HFFc6 (cell line): ENCODE data around the gene JAZF1. TPM values are rescaled to one million over a fixed set of nuclear protein-coding genes. Genes with fewer than 3 reads are reported as not detected.

Experiments used
- DNase-seq: peaks from one replicate; pipeline ENCODE4 v3.0.0-alpha.2; 2018
- H3K27ac Mint-ChIP-seq: 2 replicates; pipeline ENCODE4 v1.8.0; 2020; ENCODE audit warnings: mild to moderate bottlenecking, mixed read lengths
- H3K27me3 Mint-ChIP-seq: 2 replicates; pipeline ENCODE4 v1.8.0; 2021; ENCODE audit warnings: mild to moderate bottlenecking, moderate library complexity, mixed read lengths; ENCODE audit not compliant: insufficient read depth
- H3K36me3 Mint-ChIP-seq: 2 replicates; pipeline ENCODE4 v1.8.0; 2021; ENCODE audit warnings: low read depth, mixed read lengths
- H3K4me1 Mint-ChIP-seq: 2 replicates; pipeline ENCODE4 v1.8.0; 2020; ENCODE audit warnings: low read depth, mixed read lengths
- H3K4me3 Mint-ChIP-seq: 2 replicates; pipeline ENCODE4 v1.8.0; 2020; ENCODE audit warnings: mild to moderate bottlenecking, moderate library complexity, mixed read lengths
- H3K9me3 Mint-ChIP-seq: 2 replicates; pipeline ENCODE4 v1.8.0; 2020; ENCODE audit warnings: mild to moderate bottlenecking, mixed read lengths
- total RNA-seq, 6 experiments: library from RNA; stranded (reverse); fragmentation: NEBNext Ultra II Directional; extraction: Animal tissue kit (Norgen Biotek cat#: 25700); gene quantifications; 2 replicates in 1 of 6; 3 replicates in 5 of 6; pipeline ENCODE4 v1.2.3, GENCODE V29; 2021
- TF ChIP-seq, protein P1 (sequence below): fragments of 200-600 bp; sonication (generic); IDR thresholded peaks from 2 replicates; pipeline ENCODE4 v1.5.0; 2021; ENCODE audit warnings: antibody characterized with exemption, mild to moderate bottlenecking

Gene JAZF1
- total RNA-seq, 6 experiments from 2014 or later: 17.5 to 26.3 (median 21.4) TPM

DNA sequence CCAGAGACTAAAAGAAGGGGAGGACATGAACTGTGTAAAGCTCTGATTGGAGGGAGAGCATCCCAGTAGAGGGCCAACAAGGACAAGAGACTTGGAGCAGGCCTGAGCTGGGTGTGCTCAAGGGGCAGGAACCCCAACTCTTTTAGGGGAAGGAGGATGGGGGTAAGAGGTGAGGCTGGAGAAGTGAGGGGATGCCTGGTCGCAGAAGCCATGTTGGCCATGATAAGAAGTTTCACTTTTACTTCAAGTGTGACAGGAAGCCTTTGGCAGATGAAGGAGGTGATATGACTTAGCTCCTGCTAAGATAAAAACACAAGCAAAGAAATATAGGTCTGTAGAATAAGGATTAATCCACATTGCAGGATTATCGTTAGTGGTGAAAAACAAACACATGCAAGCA, 208.3 kb downstream of the JAZF1 start:
- peaks cover 2% of the 10 kb centered on the region; the same call in 1 of the 2 replicates for H3K27me3 Mint-ChIP-seq
- no peak for DNase-seq
- no peaks in the 10 kb centered on the region for H3K9me3 Mint-ChIP-seq
- H3K36me3 Mint-ChIP-seq: peaks cover 31% of the 10 kb centered on the region
- no peak overlapping the region for H3K27ac Mint-ChIP-seq
- H3K4me1 Mint-ChIP-seq: peaks cover 22% of the 10 kb centered on the region
- no peak overlapping the region for H3K4me3 Mint-ChIP-seq
- TF ChIP-seq, protein P1, sequence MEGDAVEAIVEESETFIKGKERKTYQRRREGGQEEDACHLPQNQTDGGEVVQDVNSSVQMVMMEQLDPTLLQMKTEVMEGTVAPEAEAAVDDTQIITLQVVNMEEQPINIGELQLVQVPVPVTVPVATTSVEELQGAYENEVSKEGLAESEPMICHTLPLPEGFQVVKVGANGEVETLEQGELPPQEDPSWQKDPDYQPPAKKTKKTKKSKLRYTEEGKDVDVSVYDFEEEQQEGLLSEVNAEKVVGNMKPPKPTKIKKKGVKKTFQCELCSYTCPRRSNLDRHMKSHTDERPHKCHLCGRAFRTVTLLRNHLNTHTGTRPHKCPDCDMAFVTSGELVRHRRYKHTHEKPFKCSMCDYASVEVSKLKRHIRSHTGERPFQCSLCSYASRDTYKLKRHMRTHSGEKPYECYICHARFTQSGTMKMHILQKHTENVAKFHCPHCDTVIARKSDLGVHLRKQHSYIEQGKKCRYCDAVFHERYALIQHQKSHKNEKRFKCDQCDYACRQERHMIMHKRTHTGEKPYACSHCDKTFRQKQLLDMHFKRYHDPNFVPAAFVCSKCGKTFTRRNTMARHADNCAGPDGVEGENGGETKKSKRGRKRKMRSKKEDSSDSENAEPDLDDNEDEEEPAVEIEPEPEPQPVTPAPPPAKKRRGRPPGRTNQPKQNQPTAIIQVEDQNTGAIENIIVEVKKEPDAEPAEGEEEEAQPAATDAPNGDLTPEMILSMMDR: no peak

DNA sequence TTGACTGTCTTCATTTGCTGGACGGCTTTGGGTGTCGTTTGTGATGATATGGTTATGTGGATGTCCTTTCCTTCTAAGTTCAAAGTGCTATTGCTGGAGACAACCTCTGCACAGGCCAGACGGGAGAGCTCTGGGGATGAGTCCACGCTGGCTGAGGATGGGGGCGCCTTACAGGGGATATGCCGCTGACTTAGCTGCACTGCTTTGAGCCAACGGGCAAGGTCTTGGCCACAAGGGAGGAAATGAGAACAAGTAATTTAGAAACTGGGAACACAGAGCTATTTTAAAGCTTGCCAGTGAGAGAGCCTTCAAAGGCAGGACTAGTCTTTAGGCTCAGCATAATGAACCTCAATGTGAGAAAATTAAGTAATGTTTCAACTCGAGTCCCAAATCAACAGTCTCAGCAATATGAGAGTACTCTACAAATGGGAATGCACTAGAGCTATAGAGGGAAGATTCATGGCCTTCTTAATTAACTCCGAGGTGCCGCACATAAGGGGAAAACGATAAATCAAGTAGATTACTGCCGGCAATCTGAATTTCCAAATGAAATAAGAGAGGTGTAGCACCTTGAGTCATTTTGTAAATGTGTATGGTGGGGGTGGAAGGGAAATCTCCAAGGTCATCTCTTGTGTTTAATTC, 209.3 kb downstream of the JAZF1 start:
- H3K36me3 Mint-ChIP-seq: peaks cover 31% of the 10 kb centered on the region
- TF ChIP-seq, protein P1: no peak
- no peaks in the 10 kb centered on the region for H3K9me3 Mint-ChIP-seq

DNA sequence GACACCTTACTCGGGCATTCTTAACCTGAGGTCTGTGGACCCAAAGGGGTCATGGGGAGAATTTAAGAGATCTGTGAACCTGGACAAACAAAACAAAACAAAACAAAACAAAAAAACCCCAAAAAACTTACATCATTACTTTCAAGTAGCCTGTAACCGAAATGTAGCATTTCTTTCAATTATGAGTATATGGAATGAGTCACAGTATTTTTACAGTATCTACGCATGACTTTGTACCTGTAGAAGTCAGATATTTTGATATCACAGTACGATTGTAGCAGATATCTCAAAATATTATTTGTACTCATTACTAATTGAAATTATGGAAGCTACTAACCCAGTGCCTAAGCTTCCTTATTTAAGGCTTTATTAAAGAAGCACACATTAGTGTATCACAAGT, 210.2 kb downstream of the JAZF1 start:
- no peak for DNase-seq

More for the DNA sequence above, 209.3 kb downstream of the JAZF1 start:
- peaks cover 16% of the 10 kb centered on the region for H3K4me1 Mint-ChIP-seq
- no peak for DNase-seq
- no peak overlapping the region for H3K4me3 Mint-ChIP-seq
- H3K27ac Mint-ChIP-seq: no peak overlapping the region
- H3K27me3 Mint-ChIP-seq: peaks cover 2% of the 10 kb centered on the region; the same call in 1 of the 2 replicates

DNA sequence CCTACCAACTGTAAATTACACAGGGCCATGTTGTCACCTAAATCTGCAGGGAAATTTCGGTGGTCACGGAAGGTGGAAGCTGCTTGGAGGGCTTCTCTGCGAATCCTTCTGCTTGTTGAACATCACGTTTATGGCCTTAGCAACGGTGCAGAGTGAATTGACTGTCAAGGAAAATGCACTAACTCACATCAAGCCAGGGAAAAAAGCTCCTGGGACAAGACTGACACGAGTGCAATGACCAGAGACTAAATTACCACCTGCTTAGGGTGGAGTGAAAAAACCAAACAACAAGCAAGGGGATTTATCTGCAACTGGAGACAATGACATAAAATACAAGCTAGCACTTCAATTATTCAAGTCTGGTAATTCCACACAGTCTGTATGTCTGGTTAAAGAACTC, 211.2 kb downstream of the JAZF1 start:
- H3K27ac Mint-ChIP-seq: no peak overlapping the region
- no peak overlapping the region for H3K4me3 Mint-ChIP-seq
- no peaks in the 10 kb centered on the region for H3K9me3 Mint-ChIP-seq
- peaks cover 22% of the 10 kb centered on the region for H3K4me1 Mint-ChIP-seq
- TF ChIP-seq, protein P1: no peak
- H3K36me3 Mint-ChIP-seq: peaks cover 29% of the 10 kb centered on the region
- DNase-seq: no peak
- peaks cover 2% of the 10 kb centered on the region; the same call in 1 of the 2 replicates for H3K27me3 Mint-ChIP-seq

More for the DNA sequence above, 210.2 kb downstream of the JAZF1 start:
- TF ChIP-seq, protein P1: no peak
- Mint-ChIP-seq H3K9me3 (no peaks in the 10 kb centered on the region), H3K27me3 (peaks cover 2% of the 10 kb centered on the region; the same call in 1 of the 2 replicates), H3K27ac (no peak overlapping the region), H3K36me3 (peaks cover 31% of the 10 kb centered on the region), H3K4me1 (peaks cover 25% of the 10 kb centered on the region), H3K4me3 (no peak overlapping the region)

DNA sequence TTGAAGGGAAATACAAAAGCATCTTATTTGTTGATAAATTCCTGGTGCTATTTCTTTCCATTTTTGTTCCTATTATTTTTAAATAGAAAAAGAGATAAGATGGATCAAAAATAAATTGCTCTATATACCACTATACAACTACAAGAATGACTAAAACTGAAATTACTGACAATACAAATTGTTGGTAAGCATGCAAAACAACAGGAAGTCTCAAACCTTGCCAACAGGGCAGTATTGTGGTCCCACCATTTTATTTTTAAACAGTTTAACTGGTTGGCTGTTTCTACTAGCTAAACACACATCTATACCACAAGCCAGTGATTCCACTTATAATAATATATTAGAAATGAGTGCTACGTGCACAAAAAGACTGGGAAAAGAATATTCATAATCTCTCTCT, 213.0 kb downstream of the JAZF1 start:
- DNase-seq: no peak
- Mint-ChIP-seq H3K4me1 (peaks cover 16% of the 10 kb centered on the region), H3K4me3 (no peak overlapping the region), H3K27ac (no peak overlapping the region), H3K9me3 (no peaks in the 10 kb centered on the region), H3K27me3 (peaks cover 2% of the 10 kb centered on the region; the same call in 1 of the 2 replicates), H3K36me3 (peaks cover 20% of the 10 kb centered on the region; the same call in 1 of the 2 replicates)
- TF ChIP-seq, protein P1: no peak
